Endodermal cell (in vitro differentiated cells): ENCODE results near the gene HDLBP. TPM values are rescaled to one million over a fixed set of nuclear protein-coding genes. Genes with fewer than 3 reads are reported as not detected.

Experiments
- DNase-seq: peaks from one replicate; pipeline ENCODE4 v3.0.0-alpha.2; 2017
- H3K27ac ChIP-seq: 2 replicates; pipeline ENCODE4 v1.5.1; 2013; ENCODE audit warnings: mild to moderate bottlenecking, low read depth, low read length, moderate library complexity
- H3K27me3 ChIP-seq: 2 replicates; pipeline ENCODE4 v1.6.1; 2013; ENCODE audit warnings: mild to moderate bottlenecking, low read length, moderate library complexity; ENCODE audit not compliant: insufficient read depth, control insufficient read depth, poor library complexity, severe bottlenecking
- H3K36me3 ChIP-seq: 2 replicates; pipeline ENCODE4 v1.7.0; 2013; ENCODE audit warnings: mild to moderate bottlenecking, low read length, moderate library complexity; ENCODE audit not compliant: control insufficient read depth, insufficient read depth
- H3K4me1 ChIP-seq: one replicate; pipeline ENCODE4 v1.7.0; 2013; ENCODE audit warnings: low read length; ENCODE audit not compliant: control insufficient read depth, insufficient read depth
- H3K4me3 ChIP-seq: 2 replicates; pipeline ENCODE4 v1.5.1; 2013; ENCODE audit warnings: mild to moderate bottlenecking, low read length, moderate library complexity
- H3K9ac ChIP-seq: 2 replicates; pipeline ENCODE4 v1.6.1; 2013; ENCODE audit warnings: mild to moderate bottlenecking, low read length, moderate library complexity; ENCODE audit not compliant: poor library complexity, severe bottlenecking; ENCODE audit errors: extremely low read depth
- H3K9me3 ChIP-seq: 2 replicates; pipeline ENCODE4 v1.6.1; 2013; ENCODE audit warnings: mild to moderate bottlenecking, low read length, moderate library complexity; ENCODE audit not compliant: control insufficient read depth
- H3K27ac Mint-ChIP-seq: 2 replicates; pipeline ENCODE4 v1.8.0; 2020; ENCODE audit warnings: mixed read lengths
- H3K27me3 Mint-ChIP-seq: 2 replicates; pipeline ENCODE4 v1.8.0; 2021; ENCODE audit warnings: mild to moderate bottlenecking, mixed read lengths; ENCODE audit not compliant: insufficient read depth
- H3K36me3 Mint-ChIP-seq: 2 replicates; pipeline ENCODE4 v1.8.0; 2020; ENCODE audit warnings: low read depth, mixed read lengths
- H3K4me1 Mint-ChIP-seq: 2 replicates; pipeline ENCODE4 v1.8.0; 2020; ENCODE audit warnings: mixed read lengths
- H3K4me3 Mint-ChIP-seq: 2 replicates; pipeline ENCODE4 v1.8.0; 2020; ENCODE audit warnings: mild to moderate bottlenecking, moderate library complexity, mixed read lengths
- H3K9me3 Mint-ChIP-seq: 2 replicates; pipeline ENCODE4 v1.8.0; 2020; ENCODE audit warnings: mild to moderate bottlenecking, mixed read lengths
- WGBS, 2 experiments: methylation state at CpG; one replicate each; pipeline versions ENCODE4 v1.1.5 to v1.1.7; 2013; ENCODE audit warnings: missing lambda C conversion rate in 2 of 2, mixed read lengths in 1 of 2; ENCODE audit not compliant: insufficient coverage in 1 of 2, insufficient read length in 1 of 2; 5-methylcytosine and 5-hydroxymethylcytosine counted together
- total RNA-seq, 2 donors: library from RNA; stranded (reverse); fragmentation: NEBNext Ultra II Directional in 1 of 2; extraction: Animal tissue kit (Norgen Biotek cat#: 25700) in 1 of 2; gene quantifications; 2 replicates in 1 of 2; 3 replicates in 1 of 2; pipeline ENCODE4 v1.2.1, GENCODE V29; 2021
- TF ChIP-seq, protein P1 (sequence below): fragments of 200-600 bp; sonication (generic); conservative IDR thresholded peaks from 2 replicates; pipeline ENCODE4 v1.5.0; 2021; ENCODE audit warnings: antibody characterized with exemption, mild to moderate bottlenecking

Gene HDLBP
- total RNA-seq, 2 donors from 2014 or later, result 344 to 374 TPM

DNA sequence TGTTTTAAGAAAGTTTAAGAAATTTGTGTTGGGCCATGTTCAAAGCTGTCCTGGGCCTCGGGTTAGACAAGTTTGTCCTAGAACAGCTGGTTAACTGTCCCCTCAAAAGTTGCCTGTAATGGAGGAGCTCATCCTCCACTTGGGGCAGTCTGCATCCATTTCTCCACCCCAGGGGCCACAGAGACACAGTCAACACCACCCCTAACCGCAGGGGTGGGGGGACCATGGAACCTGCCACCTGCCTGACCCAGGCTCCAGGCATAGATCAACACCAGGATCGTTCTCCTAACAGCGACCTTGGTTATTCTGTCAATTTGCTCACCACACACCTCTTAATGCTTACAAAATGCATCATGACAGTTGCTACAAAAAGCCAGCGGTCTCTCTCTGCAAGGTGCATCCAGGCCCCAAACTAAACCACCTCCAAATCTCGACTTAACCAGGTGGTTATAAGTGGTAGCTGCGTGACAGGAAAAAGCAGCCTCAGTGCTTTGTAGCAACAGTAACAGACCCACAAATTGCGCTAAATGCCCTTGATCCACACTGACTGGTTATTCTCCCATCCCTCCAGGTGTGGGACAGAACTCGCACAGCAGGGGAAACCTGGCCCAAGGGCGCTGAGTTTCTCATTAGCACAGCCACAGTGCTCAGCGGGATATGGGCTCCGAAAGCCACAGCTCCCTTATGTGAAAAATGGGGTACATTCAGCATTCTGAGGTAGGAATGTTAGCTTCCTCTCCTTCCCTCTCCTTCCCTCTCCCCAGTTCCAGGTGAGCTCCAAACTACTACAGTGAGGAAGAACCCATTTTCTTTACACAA, 48.0 kb downstream of the HDLBP start:
- TF ChIP-seq, protein P1, sequence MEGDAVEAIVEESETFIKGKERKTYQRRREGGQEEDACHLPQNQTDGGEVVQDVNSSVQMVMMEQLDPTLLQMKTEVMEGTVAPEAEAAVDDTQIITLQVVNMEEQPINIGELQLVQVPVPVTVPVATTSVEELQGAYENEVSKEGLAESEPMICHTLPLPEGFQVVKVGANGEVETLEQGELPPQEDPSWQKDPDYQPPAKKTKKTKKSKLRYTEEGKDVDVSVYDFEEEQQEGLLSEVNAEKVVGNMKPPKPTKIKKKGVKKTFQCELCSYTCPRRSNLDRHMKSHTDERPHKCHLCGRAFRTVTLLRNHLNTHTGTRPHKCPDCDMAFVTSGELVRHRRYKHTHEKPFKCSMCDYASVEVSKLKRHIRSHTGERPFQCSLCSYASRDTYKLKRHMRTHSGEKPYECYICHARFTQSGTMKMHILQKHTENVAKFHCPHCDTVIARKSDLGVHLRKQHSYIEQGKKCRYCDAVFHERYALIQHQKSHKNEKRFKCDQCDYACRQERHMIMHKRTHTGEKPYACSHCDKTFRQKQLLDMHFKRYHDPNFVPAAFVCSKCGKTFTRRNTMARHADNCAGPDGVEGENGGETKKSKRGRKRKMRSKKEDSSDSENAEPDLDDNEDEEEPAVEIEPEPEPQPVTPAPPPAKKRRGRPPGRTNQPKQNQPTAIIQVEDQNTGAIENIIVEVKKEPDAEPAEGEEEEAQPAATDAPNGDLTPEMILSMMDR, result no peak
- H3K36me3 Mint-ChIP-seq, result peaks cover 58% of the 10 kb centered on the region
- peaks cover 9% of the 10 kb centered on the region for H3K4me1 Mint-ChIP-seq
- no peak overlapping the region for H3K9ac ChIP-seq
- H3K27ac Mint-ChIP-seq, result peak overlapping the region; percentile 5
- no peaks in the 10 kb centered on the region for H3K27me3 Mint-ChIP-seq
- H3K36me3 ChIP-seq, result peaks cover 65% of the 10 kb centered on the region
- no peaks in the 10 kb centered on the region for H3K27me3 ChIP-seq
- no peaks in the 10 kb centered on the region for H3K9me3 Mint-ChIP-seq
- H3K27ac ChIP-seq, result no peak overlapping the region
- peak; percentile 28 for DNase-seq
- H3K4me3 Mint-ChIP-seq, result no peak overlapping the region
- peaks cover 9% of the 10 kb centered on the region for H3K4me1 ChIP-seq
- H3K4me3 ChIP-seq, result no peak overlapping the region
- no peaks in the 10 kb centered on the region for H3K9me3 ChIP-seq
- 87 to 93% methylated on average over 5 to 12 of the region's 12 CpGs for WGBS, 2 experiments

DNA sequence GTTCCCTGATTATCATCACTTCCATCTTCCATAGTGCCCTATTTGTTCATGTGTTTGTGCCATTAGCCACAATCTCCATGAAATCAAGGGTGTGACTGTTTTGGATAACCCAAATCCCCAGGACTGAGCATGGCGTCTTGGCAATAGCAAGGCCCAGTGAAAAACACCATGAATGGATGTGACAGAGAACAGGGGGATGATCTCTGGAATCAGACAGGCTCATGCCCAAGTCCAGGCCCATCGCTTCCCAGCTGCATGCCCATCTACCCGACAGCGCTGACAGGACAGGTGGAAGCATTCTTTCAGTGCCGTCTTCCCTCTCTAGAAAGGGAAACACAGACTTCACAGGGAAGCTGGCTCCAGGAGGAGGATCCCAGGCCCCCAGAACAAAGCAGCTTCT, 50.0 kb downstream of the HDLBP start:
- no peak overlapping the region for H3K27ac Mint-ChIP-seq
- 93 to 100% methylated on average over 2 to 5 of the region's 5 CpGs for WGBS, 2 experiments

DNA sequence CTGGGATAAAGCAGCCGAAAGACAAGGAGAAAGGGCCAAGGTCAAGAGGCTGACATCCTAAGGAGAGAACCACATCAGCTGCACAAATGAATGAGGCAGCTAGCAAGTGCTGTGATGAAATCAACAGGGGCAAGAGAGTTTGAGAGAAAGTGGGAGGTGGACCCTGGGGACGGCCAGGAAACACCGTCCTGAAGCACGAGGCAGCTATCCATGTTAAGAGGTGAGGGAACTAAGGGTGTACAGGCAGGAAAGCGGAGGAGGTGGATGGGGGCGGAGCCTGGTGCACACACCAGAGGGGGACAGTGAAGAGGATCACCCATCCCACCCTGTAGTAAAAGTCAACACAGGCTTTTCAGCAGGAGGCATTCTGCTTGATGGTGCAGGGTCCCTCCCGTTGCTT, 52.4 kb downstream of the HDLBP start:
- 97 to 100% methylated on average over 1 to 7 of the region's 7 CpGs for WGBS, 2 experiments
- H3K27ac Mint-ChIP-seq, result peak overlapping the region; percentile 42
- Histone ChIP-seq H3K4me3 (no peak overlapping the region), H3K4me1 (no peaks in the 10 kb centered on the region), H3K9ac (no peak overlapping the region), H3K36me3 (peaks cover 92% of the 10 kb centered on the region), H3K9me3 (no peaks in the 10 kb centered on the region), H3K27me3 (no peaks in the 10 kb centered on the region), H3K27ac (no peak overlapping the region)
- no peaks in the 10 kb centered on the region for H3K27me3 Mint-ChIP-seq
- TF ChIP-seq, protein P1, result no peak
- no peak overlapping the region for H3K4me3 Mint-ChIP-seq
- DNase-seq, result no peak
- no peaks in the 10 kb centered on the region for H3K9me3 Mint-ChIP-seq
- H3K4me1 Mint-ChIP-seq, result no peaks in the 10 kb centered on the region
- H3K36me3 Mint-ChIP-seq, result peaks cover 85% of the 10 kb centered on the region

More for the DNA sequence above, 50.0 kb downstream of the HDLBP start:
- Histone ChIP-seq H3K4me3 (no peak overlapping the region), H3K4me1 (peaks cover 3% of the 10 kb centered on the region), H3K9me3 (no peaks in the 10 kb centered on the region), H3K9ac (no peak overlapping the region), H3K27ac (no peak overlapping the region), H3K27me3 (no peaks in the 10 kb centered on the region), H3K36me3 (peaks cover 84% of the 10 kb centered on the region)
- DNase-seq, result no peak
- Mint-ChIP-seq H3K9me3 (no peaks in the 10 kb centered on the region), H3K4me1 (peaks cover 1% of the 10 kb centered on the region), H3K27me3 (no peaks in the 10 kb centered on the region), H3K36me3 (peaks cover 76% of the 10 kb centered on the region), H3K4me3 (no peak overlapping the region)
- TF ChIP-seq, protein P1, result no peak
